GM12878 (cell line): ENCODE measurements around the gene TMBIM6.

Experiments used
- BRCA1 ChIP-seq: IDR thresholded peaks from 2 replicates; pipeline ENCODE4 v1.6.1; 2011; ENCODE audit warnings: low read depth, low read length, improper control_type of control experiment
- EGR1 ChIP-seq, 2 experiments: IDR thresholded peaks; 1 replicate in 1 of 2; 2 replicates in 1 of 2; pipeline ENCODE4 v1.6.1; 2011 to 2012; ENCODE audit warnings: low read depth in 2 of 2, low read length in 2 of 2, borderline replicate concordance in 1 of 2, mild to moderate bottlenecking in 1 of 2, moderate library complexity in 1 of 2
- NBN ChIP-seq: fragments of 450-650 bp; IDR thresholded peaks from 2 replicates; pipeline ENCODE4 v1.6.1; 2016
- NR2C1 ChIP-seq: fragments of 450-650 bp; IDR thresholded peaks from 2 replicates; pipeline ENCODE4 v1.6.1; 2017; ENCODE audit warnings: antibody characterized with exemption, mild to moderate bottlenecking, moderate library complexity
- PBX3 ChIP-seq: IDR thresholded peaks from 2 replicates; pipeline ENCODE4 v1.6.1; 2011; ENCODE audit warnings: mild to moderate bottlenecking, low read depth, low read length, moderate library complexity; ENCODE audit not compliant: insufficient replicate concordance
- POLR2A ChIP-seq: IDR thresholded peaks from 2 replicates; pipeline ENCODE4 v1.6.1; 2011; ENCODE audit warnings: low read depth, mild to moderate bottlenecking, low read length
- REST ChIP-seq: IDR thresholded peaks from 2 replicates; pipeline ENCODE4 v1.6.1; 2012; ENCODE audit warnings: mild to moderate bottlenecking, low read depth, low read length
- SIN3A ChIP-seq: IDR thresholded peaks from 2 replicates; pipeline ENCODE4 v1.6.1; 2012; ENCODE audit warnings: low read depth, low read length, improper control_type of control experiment
- ZSCAN29 ChIP-seq: fragments of 450-650 bp; IDR thresholded peaks from 2 replicates; pipeline ENCODE4 v1.6.1; 2017; ENCODE audit warnings: mild to moderate bottlenecking, moderate library complexity
- TF ChIP-seq, protein P1 (sequence below): IDR thresholded peaks from 2 replicates; pipeline ENCODE4 v1.6.1; 2012; ENCODE audit warnings: low read depth, low read length, improper control_type of control experiment
- TF ChIP-seq, protein P2 (sequence below): IDR thresholded peaks from 2 replicates; pipeline ENCODE4 v1.6.1; 2012; ENCODE audit warnings: low read depth, low read length, improper control_type of control experiment
- TF ChIP-seq, protein P3 (sequence below), 3 experiments: IDR thresholded peaks in 2 of 3; conservative IDR thresholded peaks in 1 of 3; 2 replicates each; pipeline ENCODE4 v1.5.1; 2011; ENCODE audit warnings: low read depth in 3 of 3, low read length in 3 of 3, mild to moderate bottlenecking in 3 of 3, control low read depth in 2 of 3, moderate library complexity in 2 of 3, inconsistent platforms in 1 of 3, mixed read lengths in 1 of 3; ENCODE audit not compliant: control insufficient read depth in 2 of 3, insufficient read depth in 1 of 3; ENCODE audit errors: extremely low read depth in 1 of 3

DNA sequence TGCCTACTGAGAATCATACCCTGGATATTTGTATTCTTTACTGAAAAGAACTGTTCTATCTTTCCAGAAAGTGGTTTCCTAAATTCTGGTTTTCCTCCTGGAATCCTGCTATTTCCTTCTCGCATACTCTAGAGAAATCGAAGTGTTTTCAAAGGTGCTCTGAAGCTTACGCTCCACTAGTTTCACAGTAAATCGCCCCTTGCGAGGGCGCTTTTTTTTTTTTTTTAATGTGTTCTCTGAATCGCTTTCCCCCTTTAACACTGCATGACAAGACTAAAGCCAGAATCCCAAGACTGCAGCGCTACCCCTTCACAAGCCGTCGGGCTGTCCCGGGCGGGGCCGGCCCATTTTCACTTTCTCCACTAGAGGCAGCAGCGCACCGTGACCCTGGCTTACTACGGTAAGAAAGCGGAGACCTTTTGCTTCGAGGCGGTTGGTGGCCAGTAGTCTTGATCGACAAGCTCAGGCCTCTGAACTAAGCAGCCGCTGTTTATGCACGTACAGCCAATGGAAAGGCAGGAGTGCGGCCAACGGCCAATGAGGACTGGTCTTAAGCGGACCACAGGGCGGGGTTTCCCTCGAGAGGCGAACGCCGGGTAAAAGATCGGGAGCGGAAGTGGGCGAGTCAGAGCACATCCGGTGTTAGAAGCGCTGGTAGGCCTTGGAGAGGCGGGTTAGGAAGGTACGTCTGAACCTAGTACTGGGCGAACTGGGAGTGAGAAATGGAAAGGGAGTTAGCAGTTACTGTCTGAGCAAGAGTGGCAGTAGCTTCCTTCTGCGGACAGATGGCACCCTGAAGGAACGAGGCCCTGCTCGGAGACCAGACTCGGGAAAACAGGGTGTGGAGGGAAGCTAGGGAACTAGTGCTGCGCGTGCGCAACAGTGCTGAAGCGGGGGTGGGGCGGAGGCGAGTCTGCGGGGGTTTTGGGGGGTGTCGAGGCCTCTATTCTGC lies at the start of gene TMBIM6:
- no peak for TF ChIP-seq ZSCAN29
- TF ChIP-seq, protein P1, sequence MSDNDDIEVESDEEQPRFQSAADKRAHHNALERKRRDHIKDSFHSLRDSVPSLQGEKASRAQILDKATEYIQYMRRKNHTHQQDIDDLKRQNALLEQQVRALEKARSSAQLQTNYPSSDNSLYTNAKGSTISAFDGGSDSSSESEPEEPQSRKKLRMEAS = no peak
- TF ChIP-seq POLR2A = peak; percentile 98
- peak; percentile 64 for TF ChIP-seq REST
- peak; percentile 75; the same call in 1 of the 2 replicates for TF ChIP-seq NR2C1
- TF ChIP-seq BRCA1 = no peak
- TF ChIP-seq, protein P2, sequence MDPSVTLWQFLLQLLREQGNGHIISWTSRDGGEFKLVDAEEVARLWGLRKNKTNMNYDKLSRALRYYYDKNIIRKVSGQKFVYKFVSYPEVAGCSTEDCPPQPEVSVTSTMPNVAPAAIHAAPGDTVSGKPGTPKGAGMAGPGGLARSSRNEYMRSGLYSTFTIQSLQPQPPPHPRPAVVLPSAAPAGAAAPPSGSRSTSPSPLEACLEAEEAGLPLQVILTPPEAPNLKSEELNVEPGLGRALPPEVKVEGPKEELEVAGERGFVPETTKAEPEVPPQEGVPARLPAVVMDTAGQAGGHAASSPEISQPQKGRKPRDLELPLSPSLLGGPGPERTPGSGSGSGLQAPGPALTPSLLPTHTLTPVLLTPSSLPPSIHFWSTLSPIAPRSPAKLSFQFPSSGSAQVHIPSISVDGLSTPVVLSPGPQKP = peak; percentile 87
- peak; percentile 84 for TF ChIP-seq PBX3
- TF ChIP-seq NBN = peak; percentile 90
- TF ChIP-seq, protein P3, sequence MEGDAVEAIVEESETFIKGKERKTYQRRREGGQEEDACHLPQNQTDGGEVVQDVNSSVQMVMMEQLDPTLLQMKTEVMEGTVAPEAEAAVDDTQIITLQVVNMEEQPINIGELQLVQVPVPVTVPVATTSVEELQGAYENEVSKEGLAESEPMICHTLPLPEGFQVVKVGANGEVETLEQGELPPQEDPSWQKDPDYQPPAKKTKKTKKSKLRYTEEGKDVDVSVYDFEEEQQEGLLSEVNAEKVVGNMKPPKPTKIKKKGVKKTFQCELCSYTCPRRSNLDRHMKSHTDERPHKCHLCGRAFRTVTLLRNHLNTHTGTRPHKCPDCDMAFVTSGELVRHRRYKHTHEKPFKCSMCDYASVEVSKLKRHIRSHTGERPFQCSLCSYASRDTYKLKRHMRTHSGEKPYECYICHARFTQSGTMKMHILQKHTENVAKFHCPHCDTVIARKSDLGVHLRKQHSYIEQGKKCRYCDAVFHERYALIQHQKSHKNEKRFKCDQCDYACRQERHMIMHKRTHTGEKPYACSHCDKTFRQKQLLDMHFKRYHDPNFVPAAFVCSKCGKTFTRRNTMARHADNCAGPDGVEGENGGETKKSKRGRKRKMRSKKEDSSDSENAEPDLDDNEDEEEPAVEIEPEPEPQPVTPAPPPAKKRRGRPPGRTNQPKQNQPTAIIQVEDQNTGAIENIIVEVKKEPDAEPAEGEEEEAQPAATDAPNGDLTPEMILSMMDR (IDR thresholded peaks at IDR 0.05 in 2 of 3, conservative IDR thresholded peaks at IDR 0.05 in 1 of 3; ENCODE audit: control insufficient read depth in 2 of 3, extremely low read depth in 1 of 3, insufficient read depth in 1 of 3, low read depth in 3 of 3, low read length in 3 of 3) = peak; percentile 91 to 99 (median 98)
- peak; percentile 76; the same call in 1 of the 2 replicates for TF ChIP-seq SIN3A
- TF ChIP-seq EGR1 (IDR thresholded peaks at IDR 0.05; ENCODE audit: borderline replicate concordance in 1 of 2, low read depth in 2 of 2, low read length in 2 of 2) = peak; percentile 53 to 95
